GM21526 (cell line): ENCODE results near the gene MYB.
"Not testable (repeated sequence)": the region's sequence is repeated elsewhere in the genome, so short reads cannot be mapped to it uniquely, and the experiment has no call there.

ENCODE experiments used
- ATAC-seq: cut with Tn5 transposase; IDR thresholded peaks from one replicate; pipeline ENCODE4 v1.9.1; 2021; ENCODE audit warnings: moderate library complexity; ENCODE audit not compliant: unreplicated experiment, low FRiP score

Gene MYB

GRCh38 chr6:135180542-135181332, at the start of gene MYB:
TSS of gene MYB (plus strand) at chr6:135181308. CDS start at chr6:135181514, 206 bp downstream.
- ATAC-seq: peak; percentile 39

- no peak for ATAC-seq
Observed at GRCh38 chr6:135132776-135133175, 48.3 kb upstream of the MYB start.

DNA sequence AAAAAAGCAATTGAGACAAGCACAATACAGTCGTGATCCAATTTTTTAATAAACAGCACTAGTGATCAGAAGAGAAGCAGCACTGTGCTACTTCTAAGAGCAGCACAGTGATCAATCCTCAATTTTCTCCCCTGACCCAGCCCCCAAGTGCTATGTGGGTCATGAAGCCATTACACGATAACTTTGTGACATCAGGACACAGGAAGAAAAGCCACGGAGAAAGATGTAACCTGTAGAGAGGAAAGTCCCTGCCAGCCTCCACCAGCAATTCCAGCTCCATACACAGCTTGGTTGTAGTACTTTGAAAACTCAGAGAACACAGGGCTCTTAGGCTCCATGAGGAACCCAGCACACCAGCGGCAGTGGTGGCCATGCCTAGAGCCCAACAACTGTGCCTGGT, 45.3 kb upstream of the MYB start:
- no peak for ATAC-seq

GRCh38 chr6:135137826-135138225, 43.3 kb upstream of the MYB start:
- ATAC-seq: no peak

- no peak for ATAC-seq
Observed at GRCh38 chr6:135141182-135141581, 39.9 kb upstream of the MYB start.

GRCh38 chr6:135141728-135142127, 39.4 kb upstream of the MYB start:
- peak; percentile 44 for ATAC-seq

DNA sequence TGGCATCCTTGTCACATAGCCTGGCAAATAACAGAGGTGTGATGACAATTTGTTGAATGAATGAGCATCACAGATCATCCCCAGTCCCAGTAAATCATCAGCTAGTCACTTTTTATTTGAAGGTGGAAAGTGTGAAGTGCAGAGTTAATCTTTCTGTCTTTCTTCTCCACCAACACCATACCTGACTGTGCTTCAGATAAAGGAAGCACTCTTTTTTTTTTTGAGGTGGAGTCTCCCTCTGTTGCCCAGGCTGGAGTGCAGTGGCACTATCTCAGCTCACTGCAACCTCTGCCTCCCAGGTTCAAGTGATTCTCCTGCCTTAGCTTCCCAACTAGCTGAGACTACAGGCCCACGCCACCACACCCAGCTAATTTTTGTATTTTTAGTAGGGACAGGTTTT, 38.9 kb upstream of the MYB start:
- ATAC-seq: not testable (repeated sequence)

- no peak for ATAC-seq
Observed at GRCh38 chr6:135144673-135145062, 36.4 kb upstream of the MYB start.

DNA sequence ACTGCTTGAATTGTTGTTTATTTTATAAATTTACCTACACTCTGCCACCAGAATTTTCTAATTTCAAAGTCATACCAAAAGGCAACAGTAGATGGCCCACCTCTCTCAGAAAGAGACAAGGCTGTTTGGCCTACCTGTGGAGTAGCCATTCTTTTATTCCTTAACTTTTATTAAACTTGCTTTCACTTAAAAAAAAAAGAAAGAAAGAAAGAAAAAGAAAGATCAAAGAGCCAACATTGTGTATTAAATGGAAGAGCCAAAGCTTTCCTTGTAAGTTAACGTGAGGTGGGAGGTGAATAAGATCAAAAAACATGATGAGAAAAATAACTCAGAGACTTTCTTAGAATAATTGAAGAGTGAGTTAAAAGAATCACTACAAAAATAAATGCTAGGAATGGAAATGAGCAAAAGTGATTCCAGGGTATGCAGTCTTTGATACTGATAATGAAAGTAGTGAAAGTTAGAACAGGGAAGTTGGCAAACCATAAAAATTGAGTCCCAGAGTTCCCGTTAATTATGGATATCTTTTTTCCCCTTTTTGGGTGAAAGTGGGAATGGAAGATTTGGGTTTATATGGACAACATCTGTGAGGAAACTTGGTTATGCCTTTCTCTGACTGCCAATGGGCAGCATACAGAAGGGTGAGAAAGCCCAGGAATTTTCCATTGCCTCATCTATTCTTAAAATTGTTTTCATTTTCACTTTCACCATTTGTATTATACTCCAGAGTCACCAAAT, 35.9 kb upstream of the MYB start:
- no peak for ATAC-seq

DNA sequence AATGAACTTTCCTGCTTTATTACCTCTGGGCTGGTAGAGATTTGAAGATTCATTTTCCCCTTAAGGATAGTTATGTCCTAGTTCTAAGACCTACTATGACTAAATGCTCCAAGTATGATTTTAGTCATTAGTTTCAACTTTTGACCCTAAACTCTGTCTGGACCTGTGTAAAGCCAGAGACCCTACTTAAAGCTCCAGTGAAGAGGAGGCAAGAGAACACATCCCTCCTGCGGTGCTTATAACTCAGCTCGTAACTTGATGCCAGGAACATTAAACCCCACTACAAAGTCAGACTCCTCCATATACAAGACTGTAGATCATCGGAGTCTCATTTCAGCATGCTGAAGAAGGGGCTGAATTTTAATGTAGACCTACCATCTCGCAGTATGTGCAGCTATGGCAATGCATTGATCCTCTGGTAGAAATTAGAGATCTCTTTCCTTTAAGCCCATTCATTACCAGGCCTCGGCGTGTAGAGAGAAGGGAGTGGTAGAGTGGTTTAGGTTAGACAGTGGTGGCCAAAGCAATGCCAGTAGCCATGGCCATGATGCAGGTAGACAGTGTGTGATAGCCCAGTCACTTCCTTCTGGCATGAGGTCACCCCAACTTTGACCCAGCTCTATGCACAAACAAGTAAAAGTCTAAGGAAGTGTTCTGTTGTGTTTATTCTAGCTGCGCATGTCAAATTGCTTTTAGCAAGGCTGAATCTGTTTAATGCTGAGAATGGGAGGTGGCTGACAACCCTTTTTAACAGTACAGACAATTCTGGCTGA, 34.8 kb upstream of the MYB start:
- no peak for ATAC-seq

DNA sequence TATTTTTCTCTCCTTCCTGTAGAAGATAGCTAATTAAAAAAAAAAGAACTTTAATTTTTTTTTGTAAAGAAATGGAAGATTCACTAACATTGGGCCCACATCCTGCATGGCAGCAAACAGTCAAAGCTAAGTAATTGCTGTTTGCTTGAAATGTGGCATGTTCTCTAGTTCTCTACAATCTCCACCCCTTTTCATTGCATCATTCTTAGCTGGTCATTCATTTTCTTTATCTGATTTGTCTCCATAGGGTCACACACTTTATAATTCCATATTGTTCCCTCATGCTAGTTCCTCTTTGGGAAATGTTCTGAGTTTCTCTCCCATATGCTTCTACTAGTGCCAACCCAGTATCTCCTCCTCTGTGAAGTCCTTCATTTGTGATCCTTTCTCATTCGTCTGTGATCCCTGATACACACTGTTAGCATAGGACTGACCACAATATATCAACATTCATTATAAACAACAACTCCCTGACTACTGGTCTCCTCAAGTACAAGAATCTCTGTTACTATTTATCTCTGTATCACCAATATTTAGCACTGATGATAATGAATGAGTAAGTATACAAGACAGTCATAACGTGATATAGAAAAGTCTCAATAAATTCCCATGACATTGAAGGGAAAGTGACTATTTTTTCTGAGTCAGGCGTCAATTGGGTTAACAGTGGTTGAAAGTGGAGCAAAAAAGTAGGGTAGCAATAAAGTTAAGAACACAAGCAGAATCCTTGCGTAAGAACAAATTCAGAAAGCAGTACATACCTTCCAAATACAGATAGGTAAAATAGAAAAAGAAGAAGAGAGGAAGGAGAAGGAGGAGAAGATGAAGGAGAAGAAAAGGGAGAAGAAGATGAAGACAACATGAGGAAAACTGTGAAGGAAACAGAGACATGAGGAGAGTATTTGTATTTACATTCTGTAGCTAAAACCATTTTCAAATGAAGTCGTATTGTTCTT, 33.2 kb upstream of the MYB start:
- ATAC-seq: no peak

GRCh38 chr6:135148889-135149288, 32.2 kb upstream of the MYB start:
- no peak for ATAC-seq

- no peak for ATAC-seq
Observed at GRCh38 chr6:135149376-135149775, 31.7 kb upstream of the MYB start.

GRCh38 chr6:135150481-135150880, 30.6 kb upstream of the MYB start:
- not testable (repeated sequence) for ATAC-seq

DNA sequence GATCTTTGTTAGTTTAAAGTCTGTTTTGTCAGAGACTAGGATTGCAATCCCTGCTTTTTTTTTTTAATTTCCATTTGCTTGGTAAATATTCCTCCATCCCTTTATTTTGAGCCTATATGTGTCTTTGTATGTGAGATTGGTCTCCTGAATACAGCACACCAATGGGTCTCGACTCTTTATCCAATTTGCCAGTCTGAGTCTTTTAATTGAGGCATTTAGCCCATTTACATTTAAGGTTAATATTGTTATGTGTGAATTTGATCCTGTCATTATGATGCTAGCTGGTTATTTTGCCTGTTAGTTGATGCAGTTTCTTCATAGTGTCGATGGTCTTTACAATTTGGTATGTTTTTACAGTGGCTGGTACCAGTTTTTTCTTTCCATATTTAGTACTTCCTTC, 27.0 kb upstream of the MYB start:
- not testable (repeated sequence) for ATAC-seq

DNA sequence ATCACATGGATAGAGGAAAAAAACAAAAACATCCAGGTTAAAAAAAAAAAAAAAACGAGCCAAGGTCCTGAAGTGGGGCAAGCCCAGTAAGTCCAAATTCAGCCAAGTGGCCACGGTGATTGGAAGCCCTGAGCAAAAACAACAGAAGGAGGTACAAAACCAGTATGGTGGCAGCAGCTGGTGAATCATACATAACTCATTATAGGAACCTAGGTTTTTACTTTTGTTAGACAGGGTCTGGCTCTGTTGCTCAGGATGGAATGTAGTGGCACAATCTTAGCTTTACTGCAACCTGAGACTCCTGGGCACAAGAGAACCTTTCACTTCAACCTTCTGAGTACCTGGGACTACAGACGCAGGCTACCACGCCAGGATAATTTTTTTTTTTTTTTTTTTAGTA, 22.7 kb upstream of the MYB start:
- ATAC-seq: no peak

- ATAC-seq: no peak
Observed at GRCh38 chr6:135159531-135159930, 21.6 kb upstream of the MYB start.

DNA sequence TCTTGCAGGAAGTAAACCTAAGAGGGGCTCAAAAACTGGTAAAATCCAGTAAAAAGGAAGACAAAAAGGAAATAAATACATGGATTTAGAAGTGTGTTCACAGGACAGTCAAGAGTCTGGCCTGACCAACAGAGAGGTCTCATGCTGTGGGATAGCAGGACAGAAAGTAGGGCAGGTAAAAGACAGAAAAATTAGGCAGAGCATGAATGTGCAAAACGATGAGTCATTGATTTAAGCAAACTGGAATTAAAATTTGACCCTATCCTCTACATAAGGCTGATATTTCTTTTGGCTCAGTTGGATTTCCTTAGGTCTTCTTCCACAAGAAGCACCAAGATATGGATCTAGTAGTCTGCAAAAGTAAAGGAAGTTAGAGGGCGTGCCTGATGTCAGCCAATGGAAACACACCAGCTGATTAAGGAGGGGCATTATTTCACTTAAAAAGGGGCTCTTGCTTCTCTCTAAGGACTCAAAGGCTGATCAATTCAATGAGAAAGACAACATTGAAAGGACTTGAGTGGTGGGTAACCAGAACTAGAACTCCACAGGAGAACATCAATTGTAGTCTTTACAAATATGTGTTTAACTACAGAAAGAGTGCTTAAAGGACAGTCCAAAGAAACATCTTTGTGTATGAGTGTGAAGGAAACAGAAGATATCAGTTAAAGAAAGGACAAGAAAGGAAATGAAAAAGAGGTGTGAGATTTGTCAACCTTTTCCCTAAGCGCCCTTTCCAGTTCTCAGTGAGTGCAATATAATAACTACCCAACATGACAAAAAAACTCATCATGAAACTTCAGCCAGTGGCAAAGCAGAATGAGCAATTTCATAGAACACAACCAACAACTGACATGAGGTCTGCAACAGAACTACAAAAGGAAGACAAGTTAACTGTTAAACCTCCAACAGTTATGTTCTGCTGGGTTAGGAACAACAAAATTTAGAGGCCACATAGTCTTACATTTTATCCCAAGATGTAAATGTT, 19.4 kb upstream of the MYB start:
- no peak for ATAC-seq
